GM19467 (cell line): ENCODE data around the gene BCL2A1.
"Not testable (repeated sequence)": the region's sequence is repeated elsewhere in the genome, so short reads cannot be mapped to it uniquely, and the experiment has no call there.

Source experiments
- ATAC-seq: cut with Tn5 transposase; IDR thresholded peaks from one replicate; pipeline ENCODE4 v1.9.1; 2021; ENCODE audit warnings: mild to moderate bottlenecking, moderate library complexity; ENCODE audit not compliant: unreplicated experiment

BCL2A1 gene

GRCh38 chr15:79970624-79971434 lies at the start of gene BCL2A1:
Gene BCL2A1 (minus strand): TSS chr15:79971196. CDS start chr15:79971119, 77 bp downstream.
- ATAC-seq: peak; percentile 59

GRCh38 chr15:80020731-80021130 lies 49.7 kb upstream of the BCL2A1 start:
- no peak for ATAC-seq

GRCh38 chr15:80020149-80020548 lies 49.2 kb upstream of the BCL2A1 start:
- not testable (repeated sequence) for ATAC-seq

GRCh38 chr15:80019168-80019745 lies 48.3 kb upstream of the BCL2A1 start:
- ATAC-seq: no peak

- ATAC-seq: not testable (repeated sequence)
Measured at GRCh38 chr15:80017139-80017538, 46.1 kb upstream of the BCL2A1 start.

- not testable (repeated sequence) for ATAC-seq
Measured at GRCh38 chr15:80016506-80016905, 45.5 kb upstream of the BCL2A1 start.

GRCh38 chr15:80015156-80015555 lies 44.2 kb upstream of the BCL2A1 start:
- no peak for ATAC-seq

GRCh38 chr15:80014186-80014585 lies 43.2 kb upstream of the BCL2A1 start:
- not testable (repeated sequence) for ATAC-seq

- ATAC-seq: no peak
Measured at GRCh38 chr15:80012060-80012726, 41.2 kb upstream of the BCL2A1 start.

GRCh38 chr15:80011596-80011995 lies 40.6 kb upstream of the BCL2A1 start:
- ATAC-seq: no peak

- ATAC-seq: peak; percentile 52
Measured at GRCh38 chr15:80011041-80011523, 40.1 kb upstream of the BCL2A1 start.

GRCh38 chr15:80010131-80010673 lies 39.2 kb upstream of the BCL2A1 start:
- ATAC-seq: no peak

- no peak for ATAC-seq
Measured at GRCh38 chr15:80007532-80007931, 36.5 kb upstream of the BCL2A1 start.

GRCh38 chr15:80006946-80007345 lies 36.0 kb upstream of the BCL2A1 start:
- ATAC-seq: no peak

- no peak for ATAC-seq
Measured at GRCh38 chr15:80003934-80004472, 33.0 kb upstream of the BCL2A1 start.

GRCh38 chr15:80003171-80003570 lies 32.2 kb upstream of the BCL2A1 start:
- ATAC-seq: no peak

- ATAC-seq: no peak
Measured at GRCh38 chr15:80002267-80002666, 31.3 kb upstream of the BCL2A1 start.

- no peak for ATAC-seq
Measured at GRCh38 chr15:79994615-79995014, 23.6 kb upstream of the BCL2A1 start.

- ATAC-seq: no peak
Measured at GRCh38 chr15:79991826-79992225, 20.8 kb upstream of the BCL2A1 start.

GRCh38 chr15:79990997-79991334 lies 20.0 kb upstream of the BCL2A1 start:
- no peak for ATAC-seq

- no peak for ATAC-seq
Measured at GRCh38 chr15:79990280-79990996, 19.4 kb upstream of the BCL2A1 start.
